HG02571 (cell line): ENCODE results near the gene URB2.
A peak's percentile ranks its signal among the peaks of the same experiment; 100 is the strongest.
"Not testable (repeated sequence)": the region's sequence is repeated elsewhere in the genome, so short reads cannot be mapped to it uniquely, and the experiment has no call there.

Experiments used
- ATAC-seq: cut with Tn5 transposase; IDR thresholded peaks from one replicate; pipeline ENCODE4 v1.9.1; 2021; ENCODE audit warnings: mild to moderate bottlenecking, moderate library complexity; ENCODE audit not compliant: unreplicated experiment

URB2 gene

DNA sequence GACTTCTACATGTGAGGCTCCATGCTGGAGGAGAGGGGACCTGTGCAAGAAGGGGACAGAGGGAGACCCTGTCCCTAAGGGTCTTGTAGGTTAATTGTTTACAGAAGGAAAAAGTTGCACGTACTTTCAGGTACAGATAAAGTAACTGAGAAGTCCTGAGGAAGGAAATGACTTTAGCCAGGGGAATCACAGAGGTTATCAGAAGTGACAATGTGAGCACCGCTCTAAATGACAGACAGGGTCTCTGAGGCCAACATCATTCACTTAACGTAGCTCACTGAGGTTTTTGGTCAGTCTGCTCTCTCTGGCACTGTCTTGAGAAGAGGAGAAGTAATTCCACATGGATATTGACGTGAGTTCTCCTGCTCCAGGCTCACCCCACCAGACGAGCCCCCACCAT lies 12.1 kb upstream of the URB2 start:
- ATAC-seq = no peak

DNA sequence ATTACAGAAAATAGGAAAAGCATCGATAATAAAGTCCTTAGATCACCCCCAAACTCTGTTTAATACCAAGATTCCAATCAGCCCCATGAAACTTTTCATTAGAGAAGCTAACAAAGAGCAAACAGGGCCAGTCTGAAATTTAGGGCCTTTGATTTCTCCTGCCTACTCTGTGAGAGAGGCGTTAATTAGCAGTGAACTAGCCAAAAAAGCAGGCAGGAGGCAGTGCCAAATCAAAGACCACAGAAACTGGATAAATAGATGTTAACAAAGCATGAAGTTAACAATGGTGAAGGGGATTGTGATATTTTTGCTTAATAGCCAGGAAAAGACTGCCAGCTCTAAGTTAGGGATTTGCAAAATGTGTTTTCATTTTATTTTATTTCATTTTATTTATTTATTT lies 11.3 kb upstream of the URB2 start:
- ATAC-seq = no peak

DNA sequence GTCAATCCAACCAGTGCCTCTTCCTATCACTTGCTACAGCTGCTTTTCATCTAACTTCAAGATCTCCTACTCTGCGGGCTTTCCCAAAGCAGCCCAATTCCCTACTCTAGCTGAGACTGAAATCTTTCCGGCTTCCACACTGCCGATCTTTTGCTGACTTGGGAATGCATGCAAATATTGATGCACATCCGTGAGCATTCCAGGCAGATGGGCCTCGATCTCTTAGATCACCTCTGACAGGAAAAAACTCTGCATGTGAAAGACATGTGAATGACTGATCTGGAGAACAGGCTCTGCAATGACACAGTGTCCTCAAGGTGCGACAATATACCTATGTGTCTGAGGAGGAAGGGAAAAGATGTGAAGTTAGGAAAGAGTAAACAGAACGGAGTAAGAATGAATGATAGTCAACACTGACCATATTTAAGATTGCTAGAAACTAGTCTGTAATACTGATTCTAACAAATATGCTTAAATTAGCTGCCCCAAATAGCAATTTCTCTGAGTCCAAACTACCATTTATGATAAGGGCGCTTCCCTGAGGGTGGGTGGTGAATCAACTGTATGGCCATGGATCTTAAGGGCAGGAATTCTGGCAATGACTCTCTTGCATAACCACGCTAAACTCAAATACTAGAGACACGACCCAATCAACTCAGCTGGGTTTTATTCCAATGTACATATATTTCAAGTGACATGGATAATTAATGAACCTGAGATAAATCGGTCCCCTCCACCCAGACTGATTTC lies 8.5 kb upstream of the URB2 start:
- no peak for ATAC-seq

DNA sequence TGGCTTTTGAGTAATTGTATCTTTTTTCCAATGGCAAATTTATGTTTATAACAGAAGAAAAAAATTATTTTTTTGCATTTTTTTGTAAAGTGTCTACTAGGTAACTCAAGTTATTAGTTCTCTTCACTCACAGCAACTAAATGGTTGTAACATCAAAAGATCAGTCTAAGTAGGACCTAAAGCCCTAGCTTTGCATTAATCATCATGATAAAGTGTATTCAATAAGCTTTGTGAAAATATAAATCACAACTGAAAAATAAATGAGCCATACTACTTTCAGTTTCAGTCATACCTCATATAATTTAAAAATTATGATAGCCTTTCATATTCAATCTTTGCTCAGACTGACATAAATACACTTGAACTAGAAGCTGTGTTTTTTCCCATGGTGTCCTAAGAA lies 7.0 kb upstream of the URB2 start:
- ATAC-seq = no peak

DNA sequence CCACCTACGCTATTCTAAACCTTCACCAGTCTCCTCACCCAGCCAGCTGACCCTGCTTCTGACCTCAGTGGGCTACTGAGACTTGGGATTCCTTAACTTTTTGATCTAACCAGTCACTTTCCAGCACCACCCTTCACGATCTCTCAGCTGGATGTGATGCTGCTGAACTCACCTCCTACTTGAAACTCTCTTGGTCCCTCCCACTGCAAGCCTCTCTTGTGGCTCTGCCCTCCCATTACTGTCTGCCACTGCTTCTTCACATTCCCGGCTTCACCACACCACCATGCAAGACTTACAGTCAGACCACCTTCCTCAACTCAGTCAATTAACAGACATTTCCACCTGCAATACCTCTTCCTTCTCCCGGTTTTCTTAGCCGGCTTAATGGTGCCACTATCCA lies 6.4 kb upstream of the URB2 start:
- no peak for ATAC-seq

DNA sequence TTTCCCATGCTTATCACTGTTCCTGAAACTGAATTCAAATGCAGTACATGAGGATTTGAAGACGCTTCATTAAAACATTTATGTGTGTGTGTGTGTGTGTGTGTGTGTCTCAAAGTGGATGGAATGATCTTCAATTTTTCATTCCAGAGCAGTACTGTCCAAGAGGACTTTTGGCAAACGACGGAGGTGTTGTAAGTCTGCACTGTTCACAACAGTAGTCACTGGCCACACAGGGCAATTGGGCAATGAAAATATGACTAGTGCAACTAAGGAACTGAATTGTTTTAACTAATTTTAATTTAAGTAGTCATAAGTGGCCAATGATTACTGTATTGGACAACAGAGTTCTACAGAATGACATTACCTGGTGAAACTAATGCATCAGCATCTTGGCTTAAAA lies 5.2 kb upstream of the URB2 start:
- ATAC-seq = no peak

DNA sequence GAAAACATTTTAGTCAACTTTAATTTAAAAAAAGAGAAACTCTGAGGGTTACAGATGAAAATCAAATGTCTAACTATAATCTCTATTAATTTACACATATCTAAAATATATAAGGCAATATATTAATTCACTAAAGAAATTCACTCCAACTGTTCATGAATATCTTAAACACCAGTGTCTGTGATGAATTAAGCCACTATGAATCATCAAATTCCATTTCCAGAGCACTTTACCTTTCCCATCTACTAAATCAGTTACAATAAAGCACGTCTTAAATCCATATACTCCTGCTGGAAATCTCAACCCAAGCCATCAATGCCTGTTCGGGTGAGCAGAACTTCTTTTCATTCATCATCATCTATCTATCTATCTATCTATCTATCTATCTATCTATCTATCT lies 4.4 kb upstream of the URB2 start:
- ATAC-seq = no peak

DNA sequence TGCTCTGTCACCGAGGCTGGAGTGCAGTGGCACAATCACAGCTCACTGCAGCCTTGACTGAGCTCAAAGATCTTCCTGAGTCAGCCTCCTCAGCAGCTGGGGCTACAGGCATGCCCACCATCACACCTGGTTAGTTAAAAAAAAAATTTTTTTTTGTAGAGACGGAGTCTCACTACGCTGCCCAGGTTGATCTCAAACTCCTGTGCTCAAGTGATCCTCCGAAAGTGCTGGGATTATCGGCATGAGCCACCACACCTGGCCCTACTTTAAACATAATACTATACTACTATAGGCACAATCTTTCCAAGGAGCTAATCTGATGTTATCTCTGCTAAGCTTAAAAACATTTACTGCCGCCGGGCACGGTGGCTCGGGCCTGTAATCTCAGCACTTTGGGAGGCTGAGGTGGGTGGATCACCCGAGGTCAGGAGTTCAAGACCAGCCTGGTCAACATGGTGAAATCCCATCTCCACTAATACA lies 3.4 kb upstream of the URB2 start:
- ATAC-seq = not testable (repeated sequence)

DNA sequence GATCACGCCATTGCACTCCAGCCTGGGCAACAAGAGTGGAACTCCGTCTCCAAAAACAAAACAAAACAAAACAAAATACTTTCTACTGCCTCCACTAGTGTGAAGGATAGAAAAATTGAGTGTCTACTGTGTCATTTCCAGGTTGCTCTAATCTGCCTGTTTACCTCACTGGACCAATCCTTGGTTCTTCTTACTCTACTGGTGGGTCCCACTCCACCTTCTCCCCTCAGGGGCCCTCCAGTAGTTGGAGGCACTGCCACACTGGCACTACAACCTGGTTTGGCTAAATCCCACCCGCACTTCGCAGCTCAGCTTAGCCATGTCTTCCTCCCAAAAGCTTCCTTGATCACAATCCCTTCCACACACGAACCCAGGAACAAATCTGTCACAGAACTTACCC lies 2.8 kb upstream of the URB2 start:
- no peak for ATAC-seq

DNA sequence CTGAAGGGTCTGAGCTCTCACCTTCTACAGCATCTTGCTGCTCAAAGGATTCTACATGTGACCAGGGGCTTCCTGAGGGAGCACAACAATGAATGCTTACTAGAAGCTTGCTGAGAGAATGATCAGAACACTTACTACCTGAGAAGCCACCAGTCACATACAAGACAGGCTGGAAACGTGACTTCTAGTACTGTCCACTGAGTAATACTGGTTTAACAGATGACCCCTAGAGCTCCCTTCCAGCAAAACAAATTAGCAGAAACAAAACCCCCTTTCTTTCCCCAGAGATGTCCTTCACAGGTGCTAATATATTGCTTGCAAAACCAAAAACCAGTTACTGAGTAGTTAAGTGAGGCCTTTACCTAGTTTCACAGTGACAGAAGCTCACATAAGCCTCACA lies 2.2 kb upstream of the URB2 start:
- ATAC-seq = no peak

DNA sequence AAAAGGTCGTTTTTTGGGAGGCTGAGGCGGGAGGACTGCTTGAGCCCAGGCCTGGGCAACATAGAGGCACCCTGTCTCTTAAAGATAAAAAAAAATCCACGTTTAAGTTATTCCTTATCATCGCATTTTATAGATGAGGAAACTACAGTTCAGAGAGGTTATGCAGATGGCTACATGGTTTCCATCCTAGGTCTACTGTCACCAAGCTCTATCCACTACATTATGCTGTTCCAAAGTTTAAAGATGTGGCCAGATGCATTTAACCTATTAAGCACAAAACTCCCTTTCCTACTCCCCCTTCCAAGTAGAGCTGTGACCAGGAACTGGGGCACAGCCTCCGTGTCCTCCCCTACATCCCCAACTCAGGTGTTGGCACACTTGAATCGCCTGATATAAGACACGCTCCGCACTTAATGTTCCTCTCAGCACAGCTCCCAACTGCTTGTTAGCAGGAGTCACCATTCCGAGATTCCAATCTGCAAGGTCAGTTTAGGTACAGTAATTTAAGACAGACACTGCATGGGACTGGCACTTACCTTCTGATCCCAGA lies 1.5 kb upstream of the URB2 start:
- ATAC-seq = no peak

DNA sequence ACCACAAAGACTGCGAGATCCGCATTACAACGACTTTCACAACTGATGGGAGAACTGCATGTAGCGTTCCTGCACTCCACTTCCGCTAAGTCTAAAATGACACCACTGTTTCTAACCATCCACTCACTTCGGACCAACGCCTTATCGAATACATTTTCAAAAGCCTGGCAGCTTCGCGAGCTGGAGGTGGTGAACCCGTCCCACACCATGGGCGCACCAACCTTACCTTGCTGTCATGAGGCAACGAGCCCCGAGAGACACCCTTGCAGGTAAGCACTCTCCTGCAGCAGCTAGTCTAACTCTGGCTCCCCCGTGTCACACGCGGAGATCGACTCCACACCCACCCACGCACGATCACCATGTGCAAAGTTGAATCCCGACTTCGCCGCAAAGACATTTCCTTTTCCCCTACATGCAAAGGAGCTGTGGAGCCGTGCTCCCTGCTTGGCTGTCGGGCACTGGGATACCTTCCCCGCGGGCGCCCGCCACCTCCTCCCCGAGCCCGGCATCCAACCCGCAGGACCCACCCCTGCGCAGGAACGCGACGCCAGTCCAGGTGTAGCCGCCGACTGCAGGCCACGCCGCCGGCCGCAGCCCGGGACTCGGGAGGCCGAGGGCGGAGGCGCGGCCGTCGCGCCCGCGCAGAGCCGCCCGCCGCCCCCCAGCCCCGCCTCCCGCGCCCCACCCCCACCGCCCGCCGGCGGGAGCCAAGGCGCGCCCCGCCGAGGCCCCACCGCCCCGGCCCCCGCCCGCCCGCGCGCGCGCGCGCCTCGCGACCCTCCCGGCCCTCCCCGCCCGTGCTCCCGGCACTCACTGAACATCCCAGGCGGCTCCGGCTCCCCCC lies 754 bp upstream of the URB2 start:
- peak; percentile 50 for ATAC-seq

DNA sequence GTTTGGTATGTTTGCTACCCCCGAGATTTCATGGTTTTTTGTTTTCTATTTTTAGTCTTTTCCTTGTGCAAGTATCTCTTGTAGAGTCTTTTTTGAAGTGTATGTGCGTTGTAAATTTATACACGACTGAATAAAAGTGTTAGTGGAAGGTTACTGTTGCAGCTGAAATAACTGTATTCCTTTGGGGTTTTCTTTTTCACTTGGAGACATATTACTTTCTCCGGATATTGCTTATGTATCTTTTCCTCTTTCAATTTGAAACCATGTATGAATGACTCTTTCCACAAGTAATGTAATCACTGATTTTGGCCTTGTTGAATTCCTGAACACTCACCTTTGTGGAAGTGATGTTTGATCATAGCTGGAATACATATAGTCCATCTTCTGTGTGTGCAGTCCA lies 956 bp downstream of the URB2 start:
- no peak for ATAC-seq

DNA sequence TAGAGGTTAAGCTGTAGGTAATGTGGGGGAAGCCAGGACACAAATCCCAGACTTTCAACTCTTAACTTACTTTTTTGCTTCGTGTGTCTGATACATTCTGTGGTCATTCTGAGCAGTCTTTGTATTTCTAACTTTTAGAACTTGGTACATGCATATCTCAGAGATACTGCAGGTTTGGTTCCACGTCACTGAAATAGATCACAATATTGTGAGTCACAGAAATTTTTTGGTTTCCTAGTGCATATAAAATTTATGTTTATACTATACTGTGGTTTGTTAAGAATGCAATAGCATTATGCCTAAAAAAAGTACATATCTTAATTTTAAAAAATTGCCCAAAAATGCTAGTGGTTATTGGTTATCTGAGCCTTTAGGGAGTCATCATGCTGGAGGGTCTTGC lies 3.2 kb downstream of the URB2 start:
- no peak for ATAC-seq

DNA sequence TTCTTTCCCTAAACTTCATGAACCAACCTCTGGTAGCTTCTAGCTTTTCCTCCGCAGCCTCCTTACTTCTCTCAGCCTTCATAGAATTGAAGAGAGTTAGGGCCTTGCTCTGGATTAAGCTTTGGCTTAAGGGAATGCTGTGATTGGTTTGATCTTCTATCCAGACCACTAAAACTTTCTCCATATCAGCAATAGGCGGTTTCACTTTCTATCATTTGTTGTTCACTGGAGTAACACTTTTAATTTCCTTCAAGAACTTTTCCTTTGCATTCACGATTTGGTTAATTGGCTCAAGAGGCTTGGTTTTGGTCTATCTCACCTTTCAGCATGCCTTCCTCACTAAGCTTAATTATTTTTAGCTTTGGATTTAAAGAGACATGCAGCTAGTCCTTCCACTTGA lies 5.1 kb downstream of the URB2 start:
- ATAC-seq = no peak

DNA sequence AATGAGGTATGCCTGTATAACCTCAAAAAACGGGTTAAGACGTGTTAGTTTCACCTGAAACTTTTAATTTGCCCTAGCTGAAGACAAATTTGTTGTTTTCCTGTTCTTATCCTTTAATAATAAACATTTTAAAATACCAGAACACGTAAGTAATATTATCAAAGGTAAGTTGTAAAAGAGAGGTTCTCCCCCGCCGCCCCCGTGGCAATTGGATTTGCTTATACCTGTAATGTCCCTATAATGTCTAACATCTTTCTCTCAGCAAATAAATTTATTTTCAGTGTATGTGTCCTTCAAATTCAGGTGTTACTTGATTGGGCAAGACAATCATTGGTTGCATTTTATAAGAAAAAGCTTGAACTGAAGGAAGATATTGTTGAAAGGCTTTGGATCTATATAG lies 5.9 kb downstream of the URB2 start:
- ATAC-seq = no peak

DNA sequence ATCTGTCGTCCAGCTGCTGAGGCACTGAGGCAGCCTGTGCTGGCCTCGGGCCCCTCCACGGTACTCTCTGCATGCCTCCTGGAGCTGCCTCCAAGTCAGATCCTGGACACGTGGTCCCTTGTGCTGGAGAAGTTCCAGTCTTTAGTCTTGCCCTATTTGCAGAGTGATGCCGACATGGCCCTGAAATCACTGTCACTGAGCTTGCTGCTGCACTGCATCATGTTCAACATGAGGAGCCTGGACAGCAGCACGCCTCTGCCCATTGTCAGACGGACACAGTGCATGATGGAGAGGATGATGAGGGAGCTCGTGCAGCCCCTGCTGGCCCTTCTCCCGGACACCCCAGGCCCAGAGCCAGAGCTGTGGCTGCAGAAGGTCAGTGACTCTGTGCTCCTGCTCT lies 10.0 kb downstream of the URB2 start:
- no peak for ATAC-seq

DNA sequence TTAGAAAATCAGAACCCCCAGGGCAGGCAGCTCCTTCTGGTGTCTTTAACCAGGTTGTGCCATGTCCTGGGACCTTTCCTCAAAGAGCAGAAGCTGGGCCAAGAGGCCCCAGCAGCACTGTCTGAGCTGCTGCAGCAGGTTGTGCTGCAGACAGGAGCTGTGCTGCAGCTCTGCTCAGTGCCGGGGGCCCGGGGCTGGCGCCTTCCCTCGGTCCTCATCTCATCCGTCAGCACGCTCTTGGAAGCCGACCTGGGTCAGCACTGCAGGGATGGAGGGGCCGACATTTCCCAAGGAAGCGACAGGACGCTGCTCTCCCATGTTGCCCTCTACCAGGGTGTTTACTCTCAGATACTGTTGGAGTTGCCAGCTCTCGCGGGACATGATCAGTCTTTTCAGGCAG lies 11.7 kb downstream of the URB2 start:
- ATAC-seq = no peak

DNA sequence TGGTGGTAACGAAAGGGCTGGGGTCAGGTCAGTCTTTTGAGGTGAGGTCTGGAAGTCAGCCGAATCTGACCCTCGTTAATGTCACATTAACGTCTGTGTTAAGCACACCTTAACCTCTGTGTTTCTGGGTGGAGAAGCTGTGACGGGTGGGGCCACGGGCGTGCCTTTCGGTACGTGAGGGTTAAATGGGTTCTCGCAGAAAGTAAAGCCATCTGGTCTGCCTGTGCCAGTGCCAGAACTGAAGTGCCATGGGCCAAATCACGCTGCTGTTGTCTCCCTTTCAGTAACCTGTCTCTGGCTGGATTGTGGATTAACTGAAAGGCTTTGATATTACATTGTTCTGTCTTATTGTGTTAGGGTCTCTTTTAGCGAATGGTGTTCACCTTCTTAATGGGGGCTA lies 14.4 kb downstream of the URB2 start:
- ATAC-seq = no peak

DNA sequence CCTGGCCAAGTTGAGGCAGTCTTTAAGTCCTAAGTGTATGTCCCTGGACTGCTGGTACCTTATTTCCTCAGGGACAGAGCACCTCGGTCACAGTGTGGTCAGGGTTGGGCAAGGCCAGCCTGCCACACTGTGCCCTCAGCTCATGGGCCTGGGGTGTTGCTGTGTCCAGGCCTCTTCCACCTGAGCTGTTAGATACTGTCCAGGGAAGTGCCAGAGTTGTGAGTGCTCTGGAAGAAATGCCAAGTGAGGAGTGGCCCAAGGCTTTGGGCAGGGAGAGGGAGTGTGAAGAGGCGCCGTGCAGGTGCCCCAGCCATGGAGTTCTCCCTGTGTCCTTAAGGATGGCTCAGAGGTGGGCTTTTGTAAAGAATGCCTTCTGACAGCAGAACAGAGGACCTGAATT lies 15.3 kb downstream of the URB2 start:
- ATAC-seq = no peak

DNA sequence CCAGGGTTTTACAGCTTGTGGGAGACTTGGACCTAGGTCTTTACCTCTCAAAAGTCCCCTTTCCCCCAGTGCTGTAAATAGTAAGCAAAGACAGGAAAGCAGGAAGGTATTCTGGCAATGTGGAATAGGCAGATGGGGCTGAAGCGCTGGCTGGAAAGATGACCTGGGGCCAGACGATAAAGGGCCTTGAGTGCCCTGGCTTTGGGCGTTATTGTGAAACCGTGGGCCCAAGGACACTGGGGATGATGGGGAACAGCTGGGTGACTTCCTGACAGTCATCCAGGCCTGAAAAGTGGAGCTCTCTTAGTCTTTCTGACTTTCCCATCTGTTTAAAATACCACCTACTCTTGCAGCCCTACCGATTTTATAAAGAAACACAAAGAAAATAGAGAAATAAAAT lies 16.3 kb downstream of the URB2 start:
- ATAC-seq = no peak

DNA sequence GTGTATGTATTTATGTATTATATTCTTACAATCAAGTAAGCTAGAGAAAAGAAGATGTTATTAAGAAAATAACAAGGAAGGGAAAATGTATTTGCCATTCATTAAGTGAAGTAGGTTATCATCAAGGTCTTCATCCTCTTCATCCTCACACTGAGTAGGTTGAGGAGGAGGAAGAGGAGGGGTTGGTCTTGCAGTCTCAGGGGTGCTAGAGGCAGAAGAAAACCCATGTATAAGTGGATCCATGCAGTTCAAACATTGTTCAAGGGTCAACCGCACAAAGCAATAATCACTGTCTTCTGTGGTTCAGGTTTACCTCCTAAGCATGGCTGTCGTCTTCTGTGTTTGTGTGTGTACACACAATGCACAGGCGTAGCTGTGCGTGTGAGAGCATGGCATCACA lies 16.9 kb downstream of the URB2 start:
- ATAC-seq = no peak
